HepG2 (cell line): ENCODE measurements around the gene CCND1. TPM values are rescaled to one million over a fixed set of nuclear protein-coding genes. Genes with fewer than 3 reads are reported as not detected.

Experiments used
- ATAC-seq: fragments of 200-7000 bp; cut with Tn5 transposase; 3 replicates; pipeline ENCODE4 v1.9.1; 2020; ENCODE audit warnings: mild to moderate bottlenecking, moderate library complexity
- BruUV-seq: library from RNA; stranded (reverse); fragments of 400-500 nt; replicated peaks from 2 replicates; lab custom pipeline; 2021; lab: Mats Ljungman, UMichigan
- CTCF ChIA-PET: fragments of 300-600 bp; formaldehyde crosslinking; extraction: SDS; loops from one replicate; lab custom pipeline; 2021; ENCODE audit warnings: low total read pairs, inconsistent platforms, low intra/inter-chr PET ratio; lab: Yijun Ruan, JAX
- POLR2A ChIA-PET: fragments of 350-600 bp; sonication (Branson Sonifier 250); formaldehyde crosslinking; loops from one replicate; lab custom pipeline; 2020; ENCODE audit warnings: antibody characterized with exemption, inconsistent platforms; lab: Yijun Ruan, JAX
- DNase-seq: peaks from one replicate; pipeline ENCODE4 v3.0.0-alpha.2; 2015; ENCODE audit warnings: low spot score
- FAIRE-seq: peaks from 3 replicates; lab custom pipeline; 2011; peaks lifted over from hg19 to GRCh38; lab: Jason Lieb, UNC
- H2AFZ ChIP-seq: one replicate; pipeline ENCODE4 v1.6.1; 2011; ENCODE audit warnings: low read length, inconsistent platforms
- H3K27ac ChIP-seq: fragments of 300-600 bp; 3 replicates; pipeline ENCODE4 v1.8.0; 2011; ENCODE audit warnings: mixed run types, mild to moderate bottlenecking, mixed read lengths, low read length, inconsistent platforms; ENCODE audit not compliant: insufficient read depth; ENCODE audit errors: extremely low read length
- H3K27me3 ChIP-seq, 2 experiments: fragments of 200-600 bp in 1 of 2; 2 replicates in 1 of 2; 3 replicates in 1 of 2; pipeline versions ENCODE4 v1.6.0 to v1.8.0; 2011; ENCODE audit warnings: low read length in 2 of 2, mild to moderate bottlenecking in 2 of 2, moderate library complexity in 2 of 2, inconsistent platforms in 1 of 2; ENCODE audit not compliant: insufficient read depth in 2 of 2, control insufficient read depth in 1 of 2
- H3K36me3 ChIP-seq, 2 experiments: fragments of 200-600 bp in 1 of 2; replicated peaks in 1 of 2; 2 replicates in 1 of 2; 3 replicates in 1 of 2; pipeline versions ENCODE4 v1.5.1 to v1.8.0; 2011; ENCODE audit warnings: low read length in 2 of 2, inconsistent platforms in 1 of 2; ENCODE audit not compliant: insufficient read depth in 2 of 2, control insufficient read depth in 1 of 2
- H3K4me1 ChIP-seq: 2 replicates; pipeline ENCODE4 v1.5.1; 2012; ENCODE audit warnings: low read length, inconsistent platforms; ENCODE audit not compliant: insufficient read depth
- H3K4me2 ChIP-seq: 2 replicates; pipeline ENCODE4 v1.6.0; 2011; ENCODE audit warnings: low read depth, low read length, inconsistent platforms
- H3K4me3 ChIP-seq, 3 experiments: fragments of 200-600 bp in 1 of 3; sonication (generic), shearing (Covaris generic) in 1 of 3; replicated peaks in 1 of 3; 2 replicates each; pipeline ENCODE4 v1.5.1; 2011 to 2016; ENCODE audit warnings: low read length in 3 of 3, inconsistent platforms in 2 of 3, low read depth in 2 of 3, mild to moderate bottlenecking in 2 of 3, control low read depth in 1 of 3, mixed read lengths in 1 of 3; ENCODE audit not compliant: insufficient read depth in 1 of 3
- H3K79me2 ChIP-seq: one replicate; pipeline ENCODE4 v1.6.1; 2011; ENCODE audit warnings: low read length, inconsistent platforms; ENCODE audit not compliant: insufficient read depth
- H3K9ac ChIP-seq: 2 replicates; pipeline ENCODE4 v1.6.0; 2011; ENCODE audit warnings: mild to moderate bottlenecking, low read depth, low read length, inconsistent platforms; ENCODE audit not compliant: insufficient read depth
- H3K9me3 ChIP-seq: 2 replicates; pipeline ENCODE4 v1.5.1; 2012; ENCODE audit warnings: mild to moderate bottlenecking, low read length
- H4K20me1 ChIP-seq: 2 replicates; pipeline ENCODE4 v1.6.0; 2011; ENCODE audit warnings: inconsistent platforms, mild to moderate bottlenecking, low read length, moderate library complexity; ENCODE audit not compliant: insufficient read depth
- ATAD3A ChIP-seq: sonication (generic); formaldehyde crosslinking; IDR thresholded peaks from 2 replicates; pipeline ENCODE4 v1.4.0; 2020; ENCODE audit warnings: missing genetic modification reagents
- CENPBD1 ChIP-seq: sonication (generic); formaldehyde crosslinking; IDR thresholded peaks from 2 replicates; pipeline ENCODE4 v1.8.0; 2022; ENCODE audit warnings: missing genetic modification reagents, low read depth, mild to moderate bottlenecking, borderline replicate concordance
- EED ChIP-seq: sonication (generic); formaldehyde crosslinking; IDR thresholded peaks from 2 replicates; pipeline ENCODE4 v1.5.0; 2020; ENCODE audit warnings: mild to moderate bottlenecking, missing genetic modification reagents
- JUND ChIP-seq: sonication (generic); formaldehyde crosslinking; IDR thresholded peaks from 2 replicates; pipeline ENCODE4 v1.8.0; 2022; ENCODE audit warnings: mild to moderate bottlenecking, missing genetic modification reagents
- KDM2A ChIP-seq: sonication (generic); formaldehyde crosslinking; IDR thresholded peaks from 2 replicates; pipeline ENCODE4 v1.4.0; 2020; ENCODE audit warnings: low read depth, missing genetic modification reagents, borderline replicate concordance
- KMT2A ChIP-seq: sonication (generic); formaldehyde crosslinking; IDR thresholded peaks from 2 replicates; pipeline ENCODE4 v1.4.0; 2020; ENCODE audit warnings: missing genetic modification reagents
- REL ChIP-seq: sonication (generic); formaldehyde crosslinking; conservative IDR thresholded peaks from 2 replicates; pipeline ENCODE4 v1.8.0; 2022; ENCODE audit warnings: mild to moderate bottlenecking, missing genetic modification reagents, moderate library complexity
- RXRB ChIP-seq: IDR thresholded peaks from 2 replicates; pipeline ENCODE4 v1.6.1; 2016; ENCODE audit warnings: borderline replicate concordance, missing genetic modification reagents, missing compliant biosample characterization
- SNRNP70 ChIP-seq: fragments of 200-400 bp; formaldehyde crosslinking; IDR thresholded peaks from 2 replicates; pipeline ENCODE4 v1.6.1; 2017; ENCODE audit warnings: mild to moderate bottlenecking, low read depth, low read length, moderate library complexity
- SPEN ChIP-seq: sonication (generic); formaldehyde crosslinking; IDR thresholded peaks from 2 replicates; pipeline ENCODE4 v1.5.1; 2020; ENCODE audit warnings: low read depth, mild to moderate bottlenecking, missing genetic modification reagents
- TRIM24 ChIP-seq: sonication (generic); formaldehyde crosslinking; IDR thresholded peaks from 2 replicates; pipeline ENCODE4 v1.8.0; 2022; ENCODE audit warnings: mild to moderate bottlenecking, missing genetic modification reagents
- ZFP36 ChIP-seq: fragments of 150-350 bp; IDR thresholded peaks from 2 replicates; pipeline ENCODE4 v1.6.1; 2018; ENCODE audit warnings: borderline replicate concordance, low read length, low read depth; ENCODE audit not compliant: partially characterized antibody
- ZNF33B ChIP-seq: sonication (generic); formaldehyde crosslinking; IDR thresholded peaks from 2 replicates; pipeline ENCODE4 v1.5.1; 2020; ENCODE audit warnings: mild to moderate bottlenecking, missing genetic modification reagents
- ZNF350 ChIP-seq: sonication (generic); formaldehyde crosslinking; IDR thresholded peaks from 2 replicates; pipeline ENCODE4 v1.4.0; 2020; ENCODE audit warnings: mild to moderate bottlenecking, low read depth, missing genetic modification reagents, borderline replicate concordance
- ZNF552 ChIP-seq: sonication (generic); formaldehyde crosslinking; IDR thresholded peaks from 2 replicates; pipeline ENCODE4 v1.9.0; 2022; ENCODE audit warnings: missing genetic modification reagents, mild to moderate bottlenecking, borderline replicate concordance
- ZNF615 ChIP-seq: sonication (generic); formaldehyde crosslinking; IDR thresholded peaks from 2 replicates; pipeline ENCODE4 v1.5.0; 2020; ENCODE audit warnings: mild to moderate bottlenecking, missing genetic modification reagents, borderline replicate concordance
- ZNF780A ChIP-seq: sonication (generic); formaldehyde crosslinking; IDR thresholded peaks from 2 replicates; pipeline ENCODE4 v1.8.0; 2022; ENCODE audit warnings: mild to moderate bottlenecking, missing genetic modification reagents, moderate library complexity
- ZNF800 ChIP-seq: sonication (generic); formaldehyde crosslinking; IDR thresholded peaks from 2 replicates; pipeline ENCODE4 v1.4.0; 2020; ENCODE audit warnings: missing genetic modification reagents
- WGBS: methylation state at CpG from one replicate; pipeline ENCODE4 v1.1.6; 2017; ENCODE audit warnings: low lambda C conversion rate; 5-methylcytosine and 5-hydroxymethylcytosine counted together
- in situ Hi-C: cut with HindIII; loops from 2 replicates; pipeline ENCODE4 v1.10.0; 2017; ENCODE audit warnings: low pct_unique_long_range_greater_than_20kb; ENCODE audit not compliant: extremely low pct_ligation_motif_present
- intact Hi-C: fragments of 100-400 bp; cut with micrococcal nuclease; formaldehyde crosslinking; loops from one replicate; pipeline ENCODE4 v1.10.0; 2022; ENCODE audit not compliant: unreplicated experiment
- polyA plus RNA-seq, 8 experiments: library from polyadenylated mRNA; depleted of rRNA in 3 of 8; stranded (reverse) in 7 of 8; unstranded in 1 of 8; fragments of >200 nt; fragmentation: Illumina TruSeq in 4 of 8; extraction: Trizol in 4 of 8; gene quantifications; 2 replicates each; pipeline versions ENCODE4 v1.2.1 to v1.2.3, GENCODE V29; 2011 to 2016; ENCODE audit warnings: low read depth in 4 of 8, missing spikeins in 1 of 8, mixed read lengths in 1 of 8; ENCODE audit not compliant: insufficient read depth in 1 of 8
- total RNA-seq, 5 experiments: library from RNA; depleted of rRNA; stranded (reverse); fragments of >200 nt; fragmentation: Illumina TruSeq; extraction: Trizol; gene quantifications; 2 replicates each; pipeline ENCODE4 v1.2.3, GENCODE V29; 2016; ENCODE audit warnings: low read depth in 1 of 5
- TF ChIP-seq, protein P1 (sequence below): sonication (generic); formaldehyde crosslinking; IDR thresholded peaks from 2 replicates; pipeline ENCODE4 v1.9.0; 2021; ENCODE audit warnings: missing genetic modification reagents, borderline replicate concordance
- TF ChIP-seq, protein P2 (sequence below): sonication (generic); formaldehyde crosslinking; IDR thresholded peaks from 2 replicates; pipeline ENCODE4 v1.4.0; 2020; ENCODE audit warnings: mild to moderate bottlenecking, missing genetic modification reagents

The CCND1 gene
- total and polyA plus RNA-seq, 2 of the 13 experiments (the other 11 are each of a cell fraction or from before 2014, with no cell fraction given), result 107 to 136 TPM

- DNase-seq (no peak), ATAC-seq (no peak)
- H3K27ac ChIP-seq, result no peak overlapping the region
- no peaks in the 10 kb centered on the region for H3K36me3 ChIP-seq
- no TSS peak for BruUV-seq
- no peak overlapping the region for H3K4me3 ChIP-seq
- CTCF ChIA-PET, result interaction anchor here (1.2 to 3.4 kb wide), 7 partner anchors 15 to 582 kb away, joined by 3 to 20 read pairs (median 9); partner anchors contain the start of gene CCND1
- no peak overlapping the region for H2AFZ ChIP-seq
- peaks cover 58% of the 10 kb centered on the region for H3K4me1 ChIP-seq
- WGBS, result 67% methylated on average over 10 of the region's 11 CpGs
- TF ChIP-seq ZNF552 (no peak), SPEN (no peak), KDM2A (CRISPR knock-in tag) (no peak), TRIM24 (no peak), KMT2A (no peak), ZNF33B (CRISPR knock-in tag) (no peak), EED (no peak), ZNF350 (CRISPR knock-in tag) (no peak), ZNF800 (no peak), ATAD3A (CRISPR knock-in tag) (no peak), ZNF615 (no peak), ZFP36 (no peak), RXRB (CRISPR knock-in tag) (no peak), JUND (CRISPR knock-in tag) (no peak), CENPBD1 (CRISPR knock-in tag) (no peak), REL (CRISPR knock-in tag) (no peak), SNRNP70 (no peak), ZNF780A (CRISPR knock-in tag) (no peak)
- TF ChIP-seq, protein P1, sequence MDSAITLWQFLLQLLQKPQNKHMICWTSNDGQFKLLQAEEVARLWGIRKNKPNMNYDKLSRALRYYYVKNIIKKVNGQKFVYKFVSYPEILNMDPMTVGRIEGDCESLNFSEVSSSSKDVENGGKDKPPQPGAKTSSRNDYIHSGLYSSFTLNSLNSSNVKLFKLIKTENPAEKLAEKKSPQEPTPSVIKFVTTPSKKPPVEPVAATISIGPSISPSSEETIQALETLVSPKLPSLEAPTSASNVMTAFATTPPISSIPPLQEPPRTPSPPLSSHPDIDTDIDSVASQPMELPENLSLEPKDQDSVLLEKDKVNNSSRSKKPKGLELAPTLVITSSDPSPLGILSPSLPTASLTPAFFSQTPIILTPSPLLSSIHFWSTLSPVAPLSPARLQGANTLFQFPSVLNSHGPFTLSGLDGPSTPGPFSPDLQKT (CRISPR knock-in tag), result no peak
- TF ChIP-seq, protein P2, sequence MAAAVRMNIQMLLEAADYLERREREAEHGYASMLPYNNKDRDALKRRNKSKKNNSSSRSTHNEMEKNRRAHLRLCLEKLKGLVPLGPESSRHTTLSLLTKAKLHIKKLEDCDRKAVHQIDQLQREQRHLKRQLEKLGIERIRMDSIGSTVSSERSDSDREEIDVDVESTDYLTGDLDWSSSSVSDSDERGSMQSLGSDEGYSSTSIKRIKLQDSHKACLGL (CRISPR knock-in tag), result no peak
- TF ChIP-seq, all 625 proteins: peak for 0
- in situ Hi-C loops, result loop anchor here (5.0 kb wide), 2 partner anchors 118 to 203 kb away; no protein-coding TSS in a partner anchor
- H3K27me3 ChIP-seq, result peaks cover 0 to 5% of the 10 kb centered on the region in 2 experiments; a peak in 2 of 5 replicates
- FAIRE-seq, result no peak
- no peaks in the 10 kb centered on the region for H4K20me1 ChIP-seq
- no peak overlapping the region for H3K4me2 ChIP-seq
- no peak overlapping the region for H3K9ac ChIP-seq
- H3K9me3 ChIP-seq, result no peaks in the 10 kb centered on the region
- H3K79me2 ChIP-seq, result no peaks in the 10 kb centered on the region
- POLR2A ChIA-PET, result interaction anchor here (1.5 kb wide), 2 partner anchors 25 to 40 kb away, joined by 3 to 12 read pairs; no protein-coding TSS in a partner anchor
- intact Hi-C loops, result loop anchor here (5.0 kb wide), 1 partner anchor 158 kb away; no protein-coding TSS in a partner anchor
These were observed 43.7 kb downstream of the CCND1 start for GRCh38 chr11:69684651-69685050.
